IMR-90 (cell line): ENCODE results near the gene GNAT1. TPM values are rescaled to one million over a fixed set of nuclear protein-coding genes. Genes with fewer than 3 reads are reported as not detected.

Experiments
- ATAC-seq: fragments of 200-7000 bp; cut with Tn5 transposase; 2 replicates; pipeline ENCODE4 v1.9.1; 2020; ENCODE audit warnings: low read depth, mild to moderate bottlenecking, moderate library complexity
- BruUV-seq: library from RNA; stranded (reverse); fragments of 400-500 nt; replicated peaks from 2 replicates; lab custom pipeline; 2021; lab: Mats Ljungman, UMichigan
- CTCF ChIA-PET: fragments of 300-600 bp; formaldehyde crosslinking; extraction: SDS; loops from one replicate; lab custom pipeline; 2021; ENCODE audit warnings: antibody characterized with exemption; lab: Yijun Ruan, JAX
- POLR2A ChIA-PET: fragments of 300-600 bp; sonication (Branson Sonifier 250); formaldehyde crosslinking; loops from one replicate; lab custom pipeline; 2022; ENCODE audit warnings: antibody characterized with exemption; ENCODE audit not compliant: unreplicated experiment; lab: Charles Lee
- DNase-seq: peaks from one replicate; pipeline ENCODE4 v3.0.0; 2013
- H2AFZ ChIP-seq: replicated peaks from 2 replicates; pipeline ENCODE3; 2013; ENCODE audit warnings: low read length, mild to moderate bottlenecking; ENCODE audit not compliant: poor library complexity
- H2AK5ac ChIP-seq: 2 replicates; pipeline ENCODE4 v1.6.1; 2013; ENCODE audit warnings: low read depth, low read length, inconsistent platforms
- H2AK9ac ChIP-seq: replicated peaks from 2 replicates; pipeline ENCODE3; 2013; ENCODE audit warnings: mild to moderate bottlenecking, low read depth, low read length, moderate library complexity; ENCODE audit not compliant: poor library complexity
- H2BK120ac ChIP-seq: 2 replicates; pipeline ENCODE4 v1.6.1; 2013; ENCODE audit warnings: low read depth, low read length, inconsistent platforms
- H2BK15ac ChIP-seq: 3 replicates; pipeline ENCODE4 v1.6.1; 2013; ENCODE audit warnings: low read depth, low read length, inconsistent platforms
- H2BK20ac ChIP-seq: 2 replicates; pipeline ENCODE4 v1.6.1; 2013; ENCODE audit warnings: low read depth, mild to moderate bottlenecking, inconsistent platforms, low read length, moderate library complexity
- H2BK5ac ChIP-seq: 2 replicates; pipeline ENCODE4 v1.6.1; 2013; ENCODE audit warnings: mild to moderate bottlenecking, low read depth, low read length, inconsistent platforms; ENCODE audit not compliant: poor library complexity, severe bottlenecking
- H3K14ac ChIP-seq: replicated peaks from 2 replicates; pipeline ENCODE4 v1.6.1; 2013; ENCODE audit warnings: low read depth, low read length, inconsistent platforms
- H3K18ac ChIP-seq: 2 replicates; pipeline ENCODE4 v1.6.1; 2013; ENCODE audit warnings: low read depth, low read length, control low read depth
- H3K23ac ChIP-seq: 2 replicates; pipeline ENCODE4 v1.6.1; 2013; ENCODE audit warnings: low read depth, low read length, inconsistent platforms
- H3K27ac ChIP-seq: 2 replicates; pipeline ENCODE4 v1.5.1; 2013; ENCODE audit warnings: mild to moderate bottlenecking, control low read depth, low read length; ENCODE audit not compliant: insufficient read depth
- H3K27me3 ChIP-seq: 2 replicates; pipeline ENCODE4 v1.6.1; 2013; ENCODE audit warnings: low read length; ENCODE audit not compliant: control insufficient read depth, insufficient read depth
- H3K36me3 ChIP-seq: 2 replicates; pipeline ENCODE4 v1.6.1; 2013; ENCODE audit warnings: low read length, mixed read lengths; ENCODE audit not compliant: control insufficient read depth, insufficient read depth
- H3K4ac ChIP-seq: 2 replicates; pipeline ENCODE4 v1.6.1; 2013; ENCODE audit warnings: low read depth, low read length, inconsistent platforms
- H3K4me1 ChIP-seq: 2 replicates; pipeline ENCODE4 v1.6.1; 2013; ENCODE audit warnings: low read length, mixed read lengths; ENCODE audit not compliant: control insufficient read depth, insufficient read depth
- H3K4me2 ChIP-seq: 2 replicates; pipeline ENCODE4 v1.6.1; 2013; ENCODE audit warnings: low read depth, mild to moderate bottlenecking, control low read depth, low read length, moderate library complexity
- H3K4me3 ChIP-seq: 2 replicates; pipeline ENCODE4 v1.5.1; 2013; ENCODE audit warnings: low read depth, mild to moderate bottlenecking, control low read depth, low read length, moderate library complexity; ENCODE audit not compliant: insufficient read depth
- H3K56ac ChIP-seq: 2 replicates; pipeline ENCODE4 v1.6.1; 2013; ENCODE audit warnings: low read length, inconsistent platforms; ENCODE audit not compliant: insufficient read depth; ENCODE audit errors: extremely low read depth
- H3K79me1 ChIP-seq, 2 experiments: 2 replicates each; pipeline ENCODE4 v1.6.1; 2013; ENCODE audit warnings: low read length in 2 of 2, inconsistent platforms in 1 of 2, low read depth in 1 of 2
- H3K9ac ChIP-seq: 2 replicates; pipeline ENCODE4 v1.6.1; 2013; ENCODE audit warnings: low read depth, low read length, control low read depth
- H3K9me1 ChIP-seq: 2 replicates; pipeline ENCODE4 v1.6.1; 2013; ENCODE audit warnings: low read length, inconsistent platforms; ENCODE audit not compliant: insufficient read depth
- H3K9me3 ChIP-seq: 2 replicates; pipeline ENCODE4 v1.6.1; 2013; ENCODE audit warnings: low read length; ENCODE audit not compliant: control insufficient read depth, insufficient read depth
- H4K20me1 ChIP-seq: 2 replicates; pipeline ENCODE4 v1.6.1; 2013; ENCODE audit warnings: low read length, inconsistent platforms; ENCODE audit not compliant: insufficient read depth
- H4K5ac ChIP-seq: 2 replicates; pipeline ENCODE4 v1.6.1; 2013; ENCODE audit warnings: mild to moderate bottlenecking, low read depth, low read length, control low read depth
- H4K8ac ChIP-seq, 2 experiments: 2 replicates each; pipeline ENCODE4 v1.6.1; 2013; ENCODE audit warnings: low read depth in 2 of 2, low read length in 2 of 2, control low read depth in 1 of 2, inconsistent platforms in 1 of 2
- H4K91ac ChIP-seq: 2 replicates; pipeline ENCODE4 v1.6.1; 2013; ENCODE audit warnings: low read depth, low read length, inconsistent platforms; ENCODE audit not compliant: insufficient read depth
- BHLHE40 ChIP-seq: fragments of 150-350 bp; IDR thresholded peaks from 2 replicates; pipeline ENCODE4 v1.6.1; 2016; ENCODE audit warnings: mild to moderate bottlenecking, low read depth, low read length
- CEBPB ChIP-seq: IDR thresholded peaks from 2 replicates; pipeline ENCODE4 v1.6.1; 2012; ENCODE audit warnings: low read depth, low read length, improper control_type of control experiment
- CHD1 ChIP-seq: IDR thresholded peaks from 2 replicates; pipeline ENCODE4 v1.6.1; 2012; ENCODE audit warnings: low read depth, low read length, improper control_type of control experiment
- CTCF ChIP-seq: conservative IDR thresholded peaks from 2 replicates; pipeline ENCODE4 v1.5.1; 2012; ENCODE audit warnings: mild to moderate bottlenecking, low read depth, low read length, improper control_type of control experiment
- FOS ChIP-seq: fragments of 150-350 bp; IDR thresholded peaks from 2 replicates; pipeline ENCODE4 v1.6.1; 2016; ENCODE audit warnings: low read depth, low read length
- MAZ ChIP-seq: IDR thresholded peaks from 2 replicates; pipeline ENCODE4 v1.6.1; 2012; ENCODE audit warnings: low read depth, mild to moderate bottlenecking, low read length, improper control_type of control experiment, moderate library complexity, borderline replicate concordance
- MXI1 ChIP-seq: IDR thresholded peaks from 2 replicates; pipeline ENCODE4 v1.6.1; 2012; ENCODE audit warnings: low read depth, mild to moderate bottlenecking, low read length, moderate library complexity, borderline replicate concordance
- NFE2L2 ChIP-seq: fragments of 150-350 bp; IDR thresholded peaks from 2 replicates; pipeline ENCODE4 v1.6.1; 2016; ENCODE audit warnings: low read depth, mild to moderate bottlenecking, low read length
- POLR2A ChIP-seq: IDR thresholded peaks from 2 replicates; pipeline ENCODE4 v1.6.1; 2012; ENCODE audit warnings: mild to moderate bottlenecking, low read depth, low read length
- RCOR1 ChIP-seq: IDR thresholded peaks from 2 replicates; pipeline ENCODE4 v1.6.1; 2012; ENCODE audit warnings: mild to moderate bottlenecking, low read length, improper control_type of control experiment; ENCODE audit not compliant: insufficient replicate concordance
- SMC3 ChIP-seq: fragments of 150-350 bp; IDR thresholded peaks from 2 replicates; pipeline ENCODE4 v1.6.1; 2016; ENCODE audit warnings: low read depth, mild to moderate bottlenecking, antibody characterized with exemption, low read length, moderate library complexity
- WGBS, 2 experiments: methylation state at CpG; one replicate each; pipeline versions ENCODE4 v1.1.5 to v1.1.7; 2013; ENCODE audit warnings: missing lambda C conversion rate in 2 of 2; ENCODE audit not compliant: insufficient read length in 1 of 2; ENCODE audit errors: extremely low coverage in 2 of 2; 5-methylcytosine and 5-hydroxymethylcytosine counted together
- dilution Hi-C: fragments of 300-500 bp; cut with HindIII; formaldehyde crosslinking; loops from one replicate; pipeline ENCODE4 v1.14.3; 2018; ENCODE audit warnings: low sequenced_read_pairs; ENCODE audit not compliant: unreplicated experiment
- in situ Hi-C: fragments of 300-500 bp; cut with MboI; formaldehyde crosslinking; loops from 3 replicates; pipeline ENCODE4 v1.14.3; 2019; ENCODE audit warnings: low sequenced_read_pairs, inconsistent platforms, mixed read lengths
- intact Hi-C: fragments of 100-400 bp; cut with micrococcal nuclease; formaldehyde crosslinking; loops from 2 replicates; pipeline ENCODE4 v1.10.0; 2022
- polyA plus RNA-seq, 3 experiments: library from polyadenylated mRNA; depleted of rRNA; stranded (reverse); fragments of >200 nt; gene quantifications; 2 replicates each; pipeline ENCODE4 v1.2.3, GENCODE V29; 2012; ENCODE audit warnings: low replicate concordance in 1 of 3
- total RNA-seq: library from RNA; depleted of rRNA; stranded (reverse); fragments of >200 nt; gene quantifications from 2 replicates; pipeline ENCODE4 v1.2.3, GENCODE V29; 2012
- TF ChIP-seq, protein P1 (sequence below): fragments of 150-350 bp; IDR thresholded peaks from 2 replicates; pipeline ENCODE4 v1.6.1; 2016; ENCODE audit warnings: low read depth, mild to moderate bottlenecking, low read length, moderate library complexity, borderline replicate concordance
- TF ChIP-seq, protein P2 (sequence below): fragments of 150-350 bp; IDR thresholded peaks from 2 replicates; pipeline ENCODE4 v1.6.1; 2017; ENCODE audit warnings: mild to moderate bottlenecking, antibody characterized with exemption, low read length, low read depth

The GNAT1 gene
- total and polyA plus RNA-seq, 2 of the 4 experiments (the other 2 are of a cell fraction), result not detected

DNA sequence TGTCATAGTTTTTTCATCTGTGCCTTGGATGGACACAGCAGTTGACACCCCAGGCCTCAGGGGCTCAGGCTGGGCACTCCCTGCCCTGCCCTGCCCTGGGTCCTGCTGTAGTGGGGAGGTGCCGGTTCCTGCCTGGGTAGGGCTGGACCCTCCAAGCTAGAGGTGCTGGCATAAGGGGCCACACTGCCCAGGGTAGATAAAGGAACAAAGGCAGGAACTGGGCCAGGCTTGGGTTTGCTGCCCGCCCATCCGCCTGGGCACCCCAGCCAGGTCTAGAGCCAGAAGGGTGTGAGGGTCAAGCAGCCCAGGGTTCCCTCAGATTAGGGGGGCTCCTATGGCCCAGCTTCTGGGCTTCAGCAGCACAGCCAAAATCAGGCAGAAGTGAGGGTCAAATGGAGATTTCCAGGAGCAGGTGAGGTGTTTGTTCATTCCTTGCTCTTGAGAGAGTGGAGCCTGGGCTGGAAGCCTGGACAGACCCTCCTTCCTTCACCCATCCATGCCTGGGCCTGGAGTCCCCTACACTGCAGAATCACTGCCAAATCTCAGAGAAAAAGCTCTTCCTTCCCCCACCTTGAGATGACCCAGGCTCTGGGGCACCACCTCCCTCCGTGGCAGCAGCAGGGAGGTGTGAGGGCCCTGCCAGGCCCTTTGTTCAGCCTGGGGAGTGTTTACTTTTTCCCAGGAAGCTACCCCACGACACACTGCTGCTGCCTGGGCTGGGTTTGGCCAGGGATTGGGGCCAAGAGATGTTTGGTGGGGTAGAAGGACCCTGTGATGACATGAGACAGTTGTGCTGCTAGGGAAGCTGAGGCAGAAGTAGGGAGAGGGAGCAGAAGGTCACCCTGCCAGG, 29.2 kb upstream of the GNAT1 start:
- H2AK9ac ChIP-seq, result peak overlapping the region; percentile 66
- H4K8ac ChIP-seq, result peak overlapping the region in 1 of 2 experiments; percentile 25; a peak in 1 of 4 replicates
- peak overlapping the region; percentile 61 for H3K14ac ChIP-seq
- H3K4ac ChIP-seq, result peak overlapping the region; percentile 91
- H3K9me3 ChIP-seq, result no peaks in the 10 kb centered on the region
- no peaks in the 10 kb centered on the region for H3K27me3 ChIP-seq
- H3K27ac ChIP-seq, result no peak overlapping the region; the same call in 1 of the 2 replicates
- 100% methylated on average over 2 of the region's 5 CpGs; no CpG with 5 or more reads in 1 of the 2 experiments for whole genome bisulfite sequencing, 2 experiments
- intact Hi-C loops (no loop called here), in situ Hi-C loops (no loop called here), dilution Hi-C loops (no loop called here)
- no peak overlapping the region for H3K56ac ChIP-seq
- H4K5ac ChIP-seq, result peak overlapping the region; percentile 30; the same call in 1 of the 2 replicates
- H4K91ac ChIP-seq, result peak overlapping the region; percentile 76
- ChIA-PET CTCF (interaction anchor here (1.0 kb wide), 1 partner anchor 27 kb away, joined by 3 read pairs; no protein-coding TSS in a partner anchor), POLR2A (no interaction called here)
- peak overlapping the region; percentile 32; the same call in 1 of the 3 replicates for H2BK15ac ChIP-seq
- peak overlapping the region; percentile 28 for H2BK120ac ChIP-seq
- H4K20me1 ChIP-seq, result 0 out of 2 replicates have a peak, but pooled peaks cover 4% of the 10 kb centered on the region
- no peak overlapping the region for H3K4me2 ChIP-seq
- H3K23ac ChIP-seq, result 0 out of 2 replicates have a peak overlapping the region, but pooled peaks have one; percentile 6
- no peak overlapping the region for H3K4me3 ChIP-seq
- H3K9me1 ChIP-seq, result peaks cover 34% of the 10 kb centered on the region
- peaks cover 59% of the 10 kb centered on the region for H3K4me1 ChIP-seq
- DNase-seq (no peak), ATAC-seq (no peak)
- H3K18ac ChIP-seq, result no peak overlapping the region
- H2BK20ac ChIP-seq, result peak overlapping the region; percentile 16
- no peak overlapping the region for H3K9ac ChIP-seq
- peak overlapping the region; percentile 9 for H2BK5ac ChIP-seq
- no TSS peak for BruUV-seq
- H3K36me3 ChIP-seq, result peaks cover 14% of the 10 kb centered on the region; the same call in 1 of the 2 replicates
- peak overlapping the region; percentile 92 for H2AK5ac ChIP-seq
- no peak overlapping the region for H2AFZ ChIP-seq
- peaks cover 14 to 77% of the 10 kb centered on the region in 2 experiments; a peak in 3 of 4 replicates for H3K79me1 ChIP-seq
- TF ChIP-seq CTCF (no peak), RCOR1 (no peak), MAZ (no peak), BHLHE40 (no peak), MXI1 (no peak), CHD1 (no peak), FOS (no peak), NFE2L2 (no peak), SMC3 (no peak), CEBPB (no peak), POLR2A (no peak)
- TF ChIP-seq, protein P1, sequence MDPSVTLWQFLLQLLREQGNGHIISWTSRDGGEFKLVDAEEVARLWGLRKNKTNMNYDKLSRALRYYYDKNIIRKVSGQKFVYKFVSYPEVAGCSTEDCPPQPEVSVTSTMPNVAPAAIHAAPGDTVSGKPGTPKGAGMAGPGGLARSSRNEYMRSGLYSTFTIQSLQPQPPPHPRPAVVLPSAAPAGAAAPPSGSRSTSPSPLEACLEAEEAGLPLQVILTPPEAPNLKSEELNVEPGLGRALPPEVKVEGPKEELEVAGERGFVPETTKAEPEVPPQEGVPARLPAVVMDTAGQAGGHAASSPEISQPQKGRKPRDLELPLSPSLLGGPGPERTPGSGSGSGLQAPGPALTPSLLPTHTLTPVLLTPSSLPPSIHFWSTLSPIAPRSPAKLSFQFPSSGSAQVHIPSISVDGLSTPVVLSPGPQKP, result no peak
- TF ChIP-seq, protein P2, sequence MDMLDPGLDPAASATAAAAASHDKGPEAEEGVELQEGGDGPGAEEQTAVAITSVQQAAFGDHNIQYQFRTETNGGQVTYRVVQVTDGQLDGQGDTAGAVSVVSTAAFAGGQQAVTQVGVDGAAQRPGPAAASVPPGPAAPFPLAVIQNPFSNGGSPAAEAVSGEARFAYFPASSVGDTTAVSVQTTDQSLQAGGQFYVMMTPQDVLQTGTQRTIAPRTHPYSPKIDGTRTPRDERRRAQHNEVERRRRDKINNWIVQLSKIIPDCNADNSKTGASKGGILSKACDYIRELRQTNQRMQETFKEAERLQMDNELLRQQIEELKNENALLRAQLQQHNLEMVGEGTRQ, result no peak
